ENCODE measurements around the gene GLIS1. TPM values are rescaled to one million over a fixed set of nuclear protein-coding genes. Genes with fewer than 3 reads are reported as not detected.

Gene GLIS1
- total RNA-seq, 1 experiment from 2014 or later: 3.0 TPM

DNA sequence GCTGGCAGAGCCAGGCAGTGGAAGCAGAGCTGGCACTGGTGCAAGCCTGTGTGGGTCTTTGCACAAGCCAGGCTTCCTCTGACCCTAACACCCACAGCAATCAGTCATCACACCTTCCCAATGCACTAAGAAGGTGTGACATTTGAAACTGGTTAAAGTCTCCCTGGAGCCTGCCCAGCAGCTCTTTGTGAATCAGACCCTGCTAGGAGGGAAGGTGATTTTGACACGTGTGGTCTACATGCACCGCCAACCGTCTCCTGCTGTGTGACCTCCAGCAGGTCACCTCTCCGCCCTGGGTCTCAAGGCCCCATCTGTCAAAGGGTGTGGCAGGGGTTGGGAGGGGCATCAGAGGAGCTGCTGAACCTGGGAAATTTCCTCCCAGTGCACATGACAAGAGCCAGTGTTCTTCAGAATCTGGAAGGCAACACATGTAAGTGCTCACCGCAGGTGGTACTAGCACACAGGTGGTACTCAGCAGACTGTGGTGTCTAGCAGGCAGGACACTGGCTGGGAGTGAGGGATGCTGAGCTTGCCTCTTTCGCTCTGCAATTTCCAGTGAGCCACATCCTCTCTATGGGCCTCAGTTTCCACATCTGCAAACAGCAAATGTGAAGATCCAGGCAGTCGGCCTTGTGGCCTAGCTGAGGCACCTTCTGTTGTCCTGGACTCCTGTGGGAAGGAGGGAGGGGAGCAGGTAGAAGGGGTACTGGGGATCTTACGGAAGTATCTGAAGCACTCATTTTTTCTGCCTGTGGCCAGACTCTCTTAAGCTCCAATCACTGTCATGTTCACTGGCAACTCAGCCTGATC, 156.5 kb downstream of the GLIS1 start:
- no peak for DNase-seq (ENCODE audit: low read depth)

DNA sequence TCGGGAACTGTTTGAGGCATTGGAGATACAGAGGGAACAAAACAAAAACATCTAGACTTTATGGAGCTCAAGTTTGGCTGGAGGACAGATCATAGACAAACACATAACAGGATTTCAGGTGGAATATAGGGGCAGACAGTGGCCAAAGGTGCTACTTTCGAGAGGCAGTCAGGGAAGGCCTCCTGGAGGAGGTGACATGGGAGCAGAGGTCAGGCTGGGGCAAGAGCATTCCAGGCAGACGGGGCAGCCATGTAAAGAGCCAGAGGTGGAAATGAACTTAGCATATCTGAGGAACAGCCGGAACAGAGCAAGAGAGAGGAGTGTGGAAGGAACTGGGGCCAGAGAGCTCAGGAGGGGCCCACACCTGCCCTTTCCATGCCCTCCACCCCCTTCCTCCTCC, 157.5 kb downstream of the GLIS1 start:
- no peak for DNase-seq (ENCODE audit: low read depth)

DNA sequence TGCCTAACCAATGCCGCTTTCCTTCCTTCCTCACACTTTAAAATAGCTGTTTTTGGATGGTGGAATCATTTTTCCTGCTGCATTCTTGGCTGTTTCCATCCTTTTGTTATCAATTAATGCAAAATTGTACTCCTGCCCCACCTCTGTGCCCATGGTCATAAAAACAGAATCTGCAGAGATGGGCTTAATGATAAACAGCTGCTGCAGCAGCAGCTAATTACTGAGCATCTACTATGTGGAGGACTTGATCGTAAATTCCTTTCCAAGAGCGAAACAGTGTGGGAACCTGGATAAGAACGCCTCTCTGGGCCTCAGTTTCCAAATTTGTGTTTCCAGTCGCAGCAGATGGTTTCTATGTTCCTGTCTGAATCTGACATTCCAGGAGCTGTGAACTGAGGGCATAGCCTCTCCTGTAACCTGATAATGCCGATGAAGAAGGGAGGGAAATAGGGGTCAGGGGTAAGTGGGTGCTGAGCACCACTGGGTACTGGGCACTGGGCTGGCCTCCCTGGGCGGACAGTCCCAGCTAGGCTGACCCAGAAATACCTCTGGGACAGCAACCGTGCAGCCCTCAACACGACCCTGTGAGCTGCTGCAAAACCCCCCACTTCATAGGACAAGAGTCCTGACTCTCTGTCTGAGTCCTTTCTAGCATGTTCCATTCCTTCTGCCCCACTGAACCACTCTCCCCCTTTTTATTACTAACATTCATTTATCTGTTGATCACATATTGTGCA, 158.1 kb downstream of the GLIS1 start:
- no peak for DNase-seq (ENCODE audit: low read depth)

DNA sequence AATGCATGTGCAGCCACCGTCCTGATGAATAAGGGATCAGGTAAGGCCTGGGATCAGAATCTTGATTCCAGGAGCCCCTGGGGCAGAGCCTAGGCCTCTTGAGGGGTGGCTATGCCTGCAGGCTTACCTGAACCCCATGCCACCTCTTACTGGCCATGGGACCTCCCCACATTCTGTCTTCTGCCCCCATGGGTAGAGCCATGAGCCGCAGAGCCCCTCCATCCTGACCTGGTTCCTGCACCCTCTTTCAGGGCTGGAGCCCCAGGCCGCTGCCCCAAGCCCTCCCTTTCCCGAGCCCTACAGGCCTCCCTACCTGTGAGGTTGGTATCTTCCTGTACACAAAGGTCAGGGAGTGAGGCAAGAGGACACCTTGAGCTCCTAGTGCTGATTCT, 159.0 kb downstream of the GLIS1 start:
- DNase-seq (ENCODE audit: low read depth): no peak

DNA sequence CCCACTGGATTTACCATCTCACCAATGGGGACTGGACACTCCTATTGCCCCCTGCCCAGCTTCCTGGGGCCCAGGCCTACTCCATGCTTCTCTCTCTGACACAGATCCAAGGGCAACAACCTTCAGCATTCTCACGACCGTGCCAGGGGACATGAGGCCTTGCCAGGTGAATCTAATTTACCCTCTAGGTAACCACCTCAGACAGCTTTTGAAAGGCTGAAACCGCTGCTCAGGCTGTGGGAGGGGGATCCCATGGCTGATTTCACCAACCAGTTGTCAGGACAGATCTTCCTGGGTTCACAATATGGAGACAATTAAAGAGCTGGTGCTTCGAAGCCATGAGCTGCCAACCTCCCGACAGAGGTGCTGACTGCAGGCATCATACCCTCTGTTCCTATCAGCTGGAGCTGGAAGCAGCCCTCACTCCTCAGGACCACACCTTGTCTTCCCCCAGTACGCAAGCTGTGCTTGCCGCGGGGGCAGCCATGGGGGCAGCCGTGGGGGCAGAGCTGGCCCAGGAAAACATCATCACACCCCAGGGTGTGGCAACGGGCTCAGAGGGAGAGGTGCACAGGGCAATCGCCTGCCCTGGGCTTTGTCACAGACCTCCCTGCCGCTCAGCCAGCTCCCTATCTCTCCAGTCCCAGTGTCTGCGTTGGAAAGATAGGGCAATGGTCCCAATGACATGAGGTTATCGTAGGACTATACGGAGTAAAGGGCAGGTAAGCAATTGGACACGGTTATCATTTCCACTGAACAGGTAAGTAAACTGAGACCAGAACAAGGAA, 159.5 kb downstream of the GLIS1 start:
- no peak for DNase-seq (ENCODE audit: low read depth)

DNA sequence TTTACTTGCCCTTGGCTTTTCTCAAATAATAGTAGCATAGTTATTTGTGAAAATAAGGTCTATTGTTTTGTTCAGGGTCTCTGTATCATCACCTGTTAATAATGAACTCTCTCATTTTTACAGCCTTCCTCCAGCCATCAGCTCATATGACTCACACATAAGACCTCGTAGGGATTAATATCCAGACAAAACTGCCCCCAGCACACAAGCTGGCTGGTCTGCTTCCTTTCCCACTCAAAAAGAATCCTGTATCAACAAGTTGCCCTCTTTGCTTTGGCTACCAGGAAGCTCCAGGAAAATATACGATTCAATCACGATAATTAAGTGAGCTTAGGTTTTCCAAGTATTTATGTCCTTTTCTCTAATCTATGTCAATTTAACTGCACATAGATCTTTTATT, 160.6 kb downstream of the GLIS1 start:
- no peak for DNase-seq (ENCODE audit: low read depth)

DNA sequence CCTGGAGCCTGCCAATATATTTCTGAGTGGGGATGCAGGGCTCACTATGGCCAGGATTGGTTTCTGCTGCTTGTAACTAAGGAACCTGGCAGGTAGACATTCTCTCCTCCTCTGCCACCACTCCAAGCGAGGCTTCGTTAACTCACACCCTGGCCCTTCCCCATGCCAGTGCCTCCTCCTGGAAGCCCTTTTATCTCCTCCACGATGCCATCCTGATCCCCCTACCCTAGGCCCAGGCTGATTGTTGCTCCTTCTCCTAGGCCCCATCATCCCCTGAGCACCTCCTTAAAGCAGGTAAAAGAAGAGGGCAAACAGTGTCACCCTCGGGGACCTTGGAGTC, 161.2 kb downstream of the GLIS1 start:
- DNase-seq (ENCODE audit: low read depth): no peak

DNA sequence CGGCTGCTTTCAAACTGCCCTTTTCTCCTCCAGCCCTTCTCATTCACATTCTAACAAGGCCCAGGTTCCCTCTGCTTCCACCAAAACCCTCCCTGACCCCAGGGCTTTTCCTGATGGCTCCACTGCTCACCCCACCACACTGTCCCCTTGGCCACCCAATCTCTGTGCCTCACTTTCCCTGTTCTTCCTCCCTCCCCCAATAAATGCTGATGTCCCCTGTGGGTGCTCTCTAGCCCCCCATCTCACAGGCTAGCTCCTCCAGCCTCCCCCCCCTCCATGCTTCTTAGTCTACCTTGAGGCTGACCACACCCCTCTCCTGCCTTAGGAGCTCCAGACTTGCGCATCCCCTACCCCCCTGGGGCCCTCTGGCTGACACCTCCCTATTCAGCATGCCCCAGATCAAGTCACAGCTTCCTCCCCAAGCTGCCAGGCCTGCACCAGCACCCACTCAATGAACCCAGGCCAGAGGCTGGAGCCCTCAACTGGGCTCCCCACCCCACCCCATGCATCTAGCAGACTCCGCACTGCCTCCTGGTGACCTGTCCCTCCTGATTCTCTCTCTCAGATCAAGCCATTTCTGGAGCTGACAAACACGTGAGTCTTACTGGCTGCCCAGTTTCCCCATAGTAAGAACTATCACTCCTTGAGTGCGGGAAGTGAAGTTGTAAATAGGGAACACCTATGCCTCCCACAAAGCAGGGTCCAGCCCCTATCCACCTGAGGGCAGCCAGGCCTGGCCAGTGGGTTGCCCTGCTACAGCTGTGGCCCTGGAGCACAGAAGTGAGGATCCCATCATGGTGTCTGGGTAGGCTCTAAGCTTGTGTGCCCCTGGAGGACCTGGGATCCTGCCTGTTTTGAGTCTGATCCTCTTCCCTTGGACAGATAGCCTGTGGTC, 161.9 kb downstream of the GLIS1 start:
- DNase-seq (ENCODE audit: low read depth): no peak

DNA sequence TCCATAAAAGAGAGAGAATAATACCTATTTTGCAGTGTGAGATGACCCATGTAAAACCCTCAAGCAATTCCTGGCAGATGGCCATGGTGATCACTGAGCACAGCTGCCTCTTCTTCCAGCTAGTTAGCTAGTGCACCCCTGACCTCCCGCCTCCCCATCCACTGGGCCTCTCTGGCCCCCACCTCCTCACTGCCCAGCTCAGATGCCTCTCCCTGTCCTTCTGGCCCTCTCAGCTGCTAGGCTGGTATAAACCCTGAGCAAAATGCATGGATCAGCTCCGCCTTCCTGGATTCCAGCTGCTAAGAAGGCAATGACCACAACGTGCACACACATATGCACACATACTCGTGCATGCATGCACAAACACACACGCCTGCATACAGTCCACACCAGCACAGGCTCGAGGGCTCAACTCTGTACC, 162.6 kb downstream of the GLIS1 start:
- DNase-seq (ENCODE audit: low read depth): no peak

DNA sequence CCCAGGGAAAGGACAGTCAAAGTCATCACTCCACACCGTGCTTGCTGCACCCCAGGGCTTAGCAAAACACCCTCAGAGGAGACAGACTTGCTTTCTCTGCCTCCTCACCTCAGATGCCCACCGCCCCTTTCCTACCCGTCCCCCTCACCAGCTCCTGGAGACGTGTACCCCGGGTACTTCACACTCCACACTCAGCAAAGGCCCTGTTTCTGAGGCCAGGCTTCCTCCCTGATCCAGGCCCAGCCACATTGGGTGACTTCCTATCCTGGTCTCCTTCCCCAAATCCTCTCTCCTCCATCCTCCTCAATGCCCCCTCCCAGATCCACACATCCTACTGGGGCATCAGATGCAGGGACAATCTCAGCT, 163.0 kb downstream of the GLIS1 start:
- DNase-seq (ENCODE audit: low read depth): no peak

DNA sequence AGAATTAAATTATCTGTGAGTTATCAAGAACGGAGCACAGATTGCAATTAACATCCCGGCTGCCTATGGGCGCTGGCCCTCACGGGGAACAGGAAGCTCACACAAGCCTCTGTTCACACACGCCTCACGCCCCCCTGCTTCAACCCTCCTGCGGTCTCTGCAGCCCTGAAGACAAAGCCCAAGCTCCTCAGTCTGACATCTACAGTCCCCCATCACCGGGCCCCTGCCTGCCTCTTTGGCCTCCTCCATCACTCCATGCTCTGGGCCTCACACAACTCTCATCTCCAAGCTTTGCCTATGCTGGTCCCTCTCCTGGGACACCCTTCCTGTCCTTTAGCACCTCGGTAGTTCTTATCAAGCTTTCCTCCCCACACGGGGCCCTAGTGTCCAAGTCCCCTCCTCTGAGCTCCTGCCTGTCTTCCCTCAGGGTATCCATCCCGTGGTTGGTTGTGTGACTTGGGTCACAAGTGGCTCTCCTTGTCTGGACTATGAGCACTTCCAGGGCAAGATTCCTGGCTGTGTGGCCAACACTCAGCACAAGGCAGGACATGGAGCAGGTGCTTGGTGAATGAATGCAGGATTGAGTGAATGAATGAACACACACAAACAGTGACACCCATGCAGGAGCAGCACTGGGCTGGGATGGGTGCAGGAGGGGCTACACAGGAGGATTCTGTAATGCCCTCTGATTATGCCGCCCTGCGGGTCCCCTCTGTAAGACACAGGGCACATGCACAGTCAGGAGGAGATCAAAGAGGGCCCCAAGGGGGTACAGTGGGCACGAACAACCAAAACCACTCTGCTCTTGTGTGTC, 163.6 kb downstream of the GLIS1 start:
- DNase-seq (ENCODE audit: low read depth): no peak

DNA sequence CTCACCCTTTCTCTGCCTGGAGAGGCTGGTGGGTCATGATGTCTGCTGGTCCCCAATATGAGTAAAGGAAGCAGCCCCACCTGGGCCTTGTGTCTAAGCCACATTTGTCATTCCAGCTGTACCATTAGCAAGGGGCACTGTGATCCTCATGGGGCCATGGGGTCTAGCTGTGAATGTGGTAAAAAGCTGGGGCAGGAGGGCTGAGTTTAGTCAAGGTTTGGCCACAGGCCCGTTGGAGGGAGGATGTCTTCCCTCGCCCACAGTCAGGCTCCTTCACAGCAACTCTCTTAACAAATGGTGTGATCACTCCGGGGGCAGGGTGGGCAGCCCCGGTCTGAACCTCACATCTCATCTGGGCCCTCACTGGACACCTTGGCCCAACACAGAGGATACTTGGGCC, 164.3 kb downstream of the GLIS1 start:
- no peak for DNase-seq (ENCODE audit: low read depth)

DNA sequence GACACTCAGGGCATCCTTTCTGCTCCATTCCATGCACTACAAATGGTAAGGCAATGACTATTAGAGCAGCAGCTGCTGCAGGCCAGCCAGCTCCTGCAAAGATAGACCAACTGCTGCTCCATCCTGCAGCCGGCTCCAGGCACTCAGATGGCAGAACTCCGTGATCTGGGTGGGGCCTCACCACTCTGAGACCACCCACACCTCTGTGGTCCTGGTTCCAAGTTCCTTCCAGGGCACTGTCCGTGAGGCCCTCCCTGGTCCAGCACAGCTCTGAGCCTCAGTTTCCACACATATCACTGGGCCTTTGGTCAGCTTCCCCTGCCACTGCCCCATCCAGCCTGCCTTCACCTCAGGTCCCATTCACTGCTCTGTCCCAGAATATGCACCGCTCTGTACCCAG, 165.0 kb downstream of the GLIS1 start:
- DNase-seq (ENCODE audit: low read depth): no peak

DNA sequence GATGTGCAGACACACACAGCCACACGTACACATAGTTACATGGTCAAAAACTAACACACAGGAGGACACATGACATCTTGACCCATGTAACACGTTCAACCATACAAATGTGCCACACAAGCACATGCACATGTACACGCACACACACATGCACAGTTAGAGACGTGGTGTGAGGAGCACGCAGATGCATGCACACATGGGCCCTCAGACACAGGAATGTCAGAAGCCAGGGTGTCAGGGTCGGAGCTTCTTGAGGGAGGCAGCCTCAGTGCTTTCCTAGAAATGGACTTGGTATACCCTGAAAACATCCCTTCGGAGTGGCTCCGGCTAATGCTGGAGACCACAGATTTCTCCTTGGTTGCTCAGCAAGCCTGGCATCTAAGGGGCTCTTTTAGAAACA, 165.4 kb downstream of the GLIS1 start:
- DNase-seq (ENCODE audit: low read depth): no peak

DNA sequence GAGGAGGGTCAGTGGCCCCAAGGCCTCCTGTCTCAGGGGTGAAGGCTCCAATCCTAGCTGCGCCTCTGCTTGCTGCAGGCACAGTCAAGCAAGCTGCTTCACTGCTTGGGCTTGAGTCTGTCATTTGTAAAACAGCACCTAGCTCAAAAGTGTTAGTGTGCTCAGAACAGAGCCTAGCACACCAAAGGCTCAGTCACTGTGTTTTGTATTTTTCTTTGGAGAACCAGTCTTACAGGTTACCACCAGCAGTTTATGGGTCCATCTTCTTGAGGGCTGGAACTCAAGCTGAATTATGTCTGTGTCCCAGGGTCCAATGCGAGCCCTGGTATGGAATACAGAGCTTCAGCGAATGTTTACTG, 166.2 kb downstream of the GLIS1 start:
- no peak for DNase-seq (ENCODE audit: low read depth)

DNA sequence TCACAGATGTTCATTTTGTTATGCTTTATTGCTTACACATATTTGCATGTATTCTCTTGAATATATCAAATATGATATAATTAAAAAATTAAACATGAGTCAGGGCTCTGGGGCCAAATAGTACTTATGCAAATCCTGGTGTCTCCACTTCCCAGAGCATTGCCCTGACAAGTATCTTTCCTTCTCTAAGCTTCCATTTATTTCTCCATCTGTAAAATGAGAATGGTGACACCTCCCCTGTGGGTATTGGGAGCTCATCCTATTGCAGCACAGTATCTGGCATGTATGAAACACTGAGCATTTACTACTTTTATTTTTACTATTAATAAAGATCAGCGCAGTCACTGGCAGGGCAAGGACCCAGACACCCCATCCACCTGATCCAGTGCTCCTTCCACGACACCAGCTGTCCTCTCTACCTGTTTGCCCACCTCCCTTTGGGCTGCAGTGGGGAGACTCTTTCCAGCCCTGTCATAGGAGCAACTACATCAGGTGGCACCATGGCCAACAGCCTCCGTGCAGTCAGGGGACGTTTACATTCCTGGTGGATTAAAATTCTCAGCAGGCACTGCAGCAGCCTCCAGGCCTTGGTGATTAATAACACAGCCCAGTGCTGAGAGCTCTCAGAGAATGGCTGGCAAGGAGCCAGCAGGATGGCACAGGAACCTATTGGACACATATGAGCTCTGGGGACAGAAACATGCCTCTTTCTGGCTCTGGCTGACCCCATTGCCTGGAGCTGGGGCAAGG, 166.7 kb downstream of the GLIS1 start:
- DNase-seq (ENCODE audit: low read depth): peak; percentile 84

DNA sequence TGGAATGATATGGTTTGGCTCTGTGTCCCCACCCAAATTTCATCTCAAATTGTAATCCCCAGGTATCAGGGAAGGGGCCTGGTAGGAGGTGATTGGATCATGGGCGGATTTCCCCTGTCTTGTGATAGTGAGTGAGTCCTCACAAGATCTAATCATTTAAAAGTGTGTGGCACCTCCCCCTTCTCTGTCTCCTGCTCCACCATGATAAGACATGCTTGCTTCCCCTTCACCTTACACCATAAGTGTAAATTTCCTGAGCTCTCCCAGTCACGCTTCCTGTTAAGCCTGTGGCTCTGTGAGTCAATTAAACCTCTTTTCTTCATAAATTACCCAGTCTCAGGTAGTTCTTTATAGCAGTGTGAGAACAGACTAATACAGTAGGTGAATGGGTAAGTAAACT, 170.4 kb downstream of the GLIS1 start:
- no peak for DNase-seq (ENCODE audit: low read depth)

DNA sequence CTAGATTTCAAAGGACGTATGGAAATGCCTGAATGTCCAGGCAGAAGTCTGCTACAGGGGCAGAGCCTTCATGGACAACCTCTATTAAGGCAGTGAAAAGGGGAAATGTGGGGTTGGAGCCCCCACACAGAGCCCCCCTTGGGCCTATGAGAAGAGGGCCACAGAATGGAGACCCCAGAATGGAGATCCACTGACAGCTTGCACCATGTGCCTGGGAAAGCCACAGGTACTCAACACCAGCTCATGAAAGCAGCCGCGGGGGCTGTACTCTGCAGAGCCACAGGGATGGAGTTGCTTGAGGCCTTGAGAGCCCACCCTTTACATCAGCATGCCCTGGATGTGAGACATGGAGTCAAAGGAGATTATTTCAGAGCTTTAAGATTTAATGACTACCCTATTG, 171.1 kb downstream of the GLIS1 start:
- no peak for DNase-seq (ENCODE audit: low read depth)

DNA sequence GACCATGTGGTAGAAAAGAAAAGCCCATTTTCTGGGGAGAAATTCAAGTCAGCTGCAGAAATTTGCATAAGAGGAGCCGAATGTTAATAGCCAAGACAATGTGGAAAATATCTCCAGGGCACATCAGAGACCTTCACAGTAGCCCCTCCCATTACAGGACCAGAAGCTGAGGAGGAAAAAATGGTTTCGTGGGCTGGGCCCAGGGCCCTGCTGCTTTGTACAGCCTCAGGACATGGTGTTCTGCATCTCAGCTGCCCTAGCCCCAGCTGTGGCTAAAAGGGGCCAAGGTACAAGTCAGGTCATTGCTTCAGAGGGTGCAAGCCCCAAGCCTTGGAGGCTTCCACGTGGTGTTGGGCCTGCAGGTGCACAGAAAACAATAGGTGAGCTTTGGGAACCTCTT, 171.5 kb downstream of the GLIS1 start:
- no peak for DNase-seq (ENCODE audit: low read depth)

DNA sequence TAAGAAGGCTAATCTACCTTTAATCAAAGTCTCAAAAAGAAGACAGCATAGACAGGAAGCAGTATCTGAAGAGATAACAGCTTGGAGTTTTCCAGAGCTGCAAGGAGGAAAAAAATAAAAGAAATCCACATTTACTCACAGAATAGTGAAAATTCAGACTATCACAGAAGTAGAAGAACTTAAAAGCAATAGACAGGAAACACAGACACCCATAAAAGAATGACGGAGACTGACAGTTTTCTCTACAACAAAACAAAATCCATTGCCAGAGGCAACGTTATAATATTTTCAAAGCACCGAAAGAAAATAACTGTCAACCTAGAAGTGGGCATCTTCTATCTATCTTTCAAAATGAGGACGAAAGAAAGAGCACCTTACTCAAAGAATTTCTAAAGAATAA, 175.4 kb downstream of the GLIS1 start:
- no peak for DNase-seq (ENCODE audit: low read depth)

Measured in Daoy (cell line).